ENCODE measurements around the gene GYG1.

Gene GYG1

DNA sequence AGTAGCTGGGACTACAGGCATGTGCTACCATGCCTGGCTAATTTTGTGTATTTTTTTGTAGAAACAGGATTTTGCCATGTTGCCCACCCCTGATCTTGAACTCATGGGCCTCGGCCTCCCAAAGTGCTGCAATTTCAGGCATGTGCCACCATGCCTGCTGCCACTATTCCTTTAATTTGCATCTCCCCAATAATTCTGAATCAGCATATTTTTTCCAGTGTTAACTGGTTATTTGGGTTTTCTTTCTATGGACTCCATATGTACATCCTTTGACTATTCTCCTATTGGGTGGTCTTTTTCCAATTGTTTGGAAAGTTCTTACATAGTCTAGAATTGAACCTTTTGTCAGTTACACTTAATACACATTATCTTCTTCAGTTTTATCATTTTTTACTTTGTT, 66.9 kb downstream of the GYG1 start:
- TF ChIP-seq, protein P1, sequence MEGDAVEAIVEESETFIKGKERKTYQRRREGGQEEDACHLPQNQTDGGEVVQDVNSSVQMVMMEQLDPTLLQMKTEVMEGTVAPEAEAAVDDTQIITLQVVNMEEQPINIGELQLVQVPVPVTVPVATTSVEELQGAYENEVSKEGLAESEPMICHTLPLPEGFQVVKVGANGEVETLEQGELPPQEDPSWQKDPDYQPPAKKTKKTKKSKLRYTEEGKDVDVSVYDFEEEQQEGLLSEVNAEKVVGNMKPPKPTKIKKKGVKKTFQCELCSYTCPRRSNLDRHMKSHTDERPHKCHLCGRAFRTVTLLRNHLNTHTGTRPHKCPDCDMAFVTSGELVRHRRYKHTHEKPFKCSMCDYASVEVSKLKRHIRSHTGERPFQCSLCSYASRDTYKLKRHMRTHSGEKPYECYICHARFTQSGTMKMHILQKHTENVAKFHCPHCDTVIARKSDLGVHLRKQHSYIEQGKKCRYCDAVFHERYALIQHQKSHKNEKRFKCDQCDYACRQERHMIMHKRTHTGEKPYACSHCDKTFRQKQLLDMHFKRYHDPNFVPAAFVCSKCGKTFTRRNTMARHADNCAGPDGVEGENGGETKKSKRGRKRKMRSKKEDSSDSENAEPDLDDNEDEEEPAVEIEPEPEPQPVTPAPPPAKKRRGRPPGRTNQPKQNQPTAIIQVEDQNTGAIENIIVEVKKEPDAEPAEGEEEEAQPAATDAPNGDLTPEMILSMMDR (IDR thresholded peaks at IDR 0.05; ENCODE audit: borderline replicate concordance, insufficient read depth, low read depth, low read length), result no peak
- no peak overlapping the region for H3K4me3 ChIP-seq (ENCODE audit: low read depth, low read length)

DNA sequence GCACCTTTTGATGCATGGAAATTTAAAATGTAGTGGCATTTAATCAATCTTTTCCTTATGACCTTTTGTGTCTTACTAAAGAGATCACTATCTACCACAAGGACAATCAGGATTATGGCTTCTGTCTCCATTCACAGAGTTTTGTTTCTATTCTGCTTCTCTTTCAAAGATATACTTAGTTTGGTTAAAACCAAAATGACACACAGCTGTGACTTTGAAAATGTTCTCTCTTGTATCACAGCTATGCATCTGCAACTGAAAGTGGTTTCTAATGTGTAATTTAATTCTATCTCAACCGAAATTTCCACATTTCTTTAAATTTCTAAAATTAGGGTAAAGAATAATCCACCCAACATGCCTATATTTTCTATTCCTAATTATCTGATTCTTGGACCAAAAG, 67.3 kb downstream of the GYG1 start:
- no peak overlapping the region for H3K4me3 ChIP-seq (ENCODE audit: low read depth, low read length)
- TF ChIP-seq, protein P1 (IDR thresholded peaks at IDR 0.05; ENCODE audit: borderline replicate concordance, insufficient read depth, low read depth, low read length), result no peak

DNA sequence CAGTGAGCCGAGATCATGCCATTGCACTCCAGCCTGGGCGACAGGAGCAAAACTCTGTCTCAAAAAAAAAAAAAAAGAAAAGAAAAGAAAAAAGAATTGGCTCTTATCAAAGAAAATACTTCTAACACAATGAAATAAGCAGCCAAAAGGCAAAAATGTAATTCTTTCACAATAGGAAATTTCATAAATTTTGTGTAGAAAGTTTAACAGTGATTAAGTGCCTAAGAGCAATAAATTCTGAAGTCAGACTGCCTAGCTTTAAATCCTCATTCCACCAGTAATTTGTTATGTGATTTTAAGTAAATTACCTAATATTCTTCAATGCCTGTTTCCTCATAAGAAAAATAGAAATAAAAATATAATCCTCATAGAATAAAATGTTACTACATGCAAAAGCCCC, 70.4 kb downstream of the GYG1 start:
- TF ChIP-seq, protein P1 (IDR thresholded peaks at IDR 0.05; ENCODE audit: borderline replicate concordance, insufficient read depth, low read depth, low read length), result no peak
- H3K4me3 ChIP-seq (ENCODE audit: low read depth, low read length), result no peak overlapping the region

DNA sequence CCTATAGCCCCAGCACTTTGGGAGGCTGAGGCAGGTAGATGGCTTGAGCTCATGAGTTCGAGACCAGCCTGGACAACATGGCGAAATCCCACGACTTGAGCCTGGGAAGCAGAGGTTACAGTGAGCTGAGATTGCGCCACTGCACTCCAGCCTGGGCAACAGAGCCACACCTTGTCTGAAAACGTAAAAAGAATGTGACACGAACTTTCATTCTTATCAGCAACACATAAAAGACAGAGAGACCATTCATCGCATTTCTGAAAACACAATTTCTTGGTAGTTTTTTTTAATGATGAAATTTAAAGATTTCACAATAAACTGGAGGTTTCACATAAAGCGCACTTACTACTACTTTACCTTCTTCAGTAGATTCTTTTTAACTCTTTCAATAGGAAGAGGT, 76.5 kb downstream of the GYG1 start:
- H3K4me3 ChIP-seq (ENCODE audit: low read depth, low read length), result no peak overlapping the region
- TF ChIP-seq, protein P1 (IDR thresholded peaks at IDR 0.05; ENCODE audit: borderline replicate concordance, insufficient read depth, low read depth, low read length), result no peak

All from GM12875 (cell line).